Omental fat pad (tissue), 4 donors: Measurements from ENCODE around the gene XPC. TPM values are rescaled to one million over a fixed set of nuclear protein-coding genes. Genes with fewer than 3 reads are reported as not detected.
A peak's percentile ranks its signal among the peaks of the same experiment; 100 is the strongest.
"Not testable (repeated sequence)": the region's sequence is repeated elsewhere in the genome, so short reads cannot be mapped to it uniquely, and the experiment has no call there.

ENCODE experiments used
- ATAC-seq: fragments of 150-250 bp; one replicate; pipeline ENCODE4 v1.9.1; 2016; ENCODE audit warnings: mild to moderate bottlenecking, moderate library complexity; ENCODE audit not compliant: low FRiP score
- DNase-seq: peaks from one replicate; pipeline ENCODE4 v3.0.0-alpha.2; 2019; ENCODE audit warnings: low spot score
- total RNA-seq, 4 donors: library from RNA; depleted of rRNA; stranded (reverse); fragments of >200 nt; gene quantifications; one replicate each; pipeline ENCODE4 v1.1.0, GENCODE V29; 2016
- TF ChIP-seq, protein P1 (sequence below), 3 donors: fragments of 450-650 bp; IDR thresholded peaks; one replicate each; pipeline ENCODE4 v1.5.1; 2016 to 2017; ENCODE audit warnings: antibody characterized with exemption in 3 of 3, mild to moderate bottlenecking in 3 of 3, moderate library complexity in 2 of 3

The XPC gene
- 10 to 100 TPM; 26.5 to 47.8 (median 33.8) TPM for total RNA-seq

DNA sequence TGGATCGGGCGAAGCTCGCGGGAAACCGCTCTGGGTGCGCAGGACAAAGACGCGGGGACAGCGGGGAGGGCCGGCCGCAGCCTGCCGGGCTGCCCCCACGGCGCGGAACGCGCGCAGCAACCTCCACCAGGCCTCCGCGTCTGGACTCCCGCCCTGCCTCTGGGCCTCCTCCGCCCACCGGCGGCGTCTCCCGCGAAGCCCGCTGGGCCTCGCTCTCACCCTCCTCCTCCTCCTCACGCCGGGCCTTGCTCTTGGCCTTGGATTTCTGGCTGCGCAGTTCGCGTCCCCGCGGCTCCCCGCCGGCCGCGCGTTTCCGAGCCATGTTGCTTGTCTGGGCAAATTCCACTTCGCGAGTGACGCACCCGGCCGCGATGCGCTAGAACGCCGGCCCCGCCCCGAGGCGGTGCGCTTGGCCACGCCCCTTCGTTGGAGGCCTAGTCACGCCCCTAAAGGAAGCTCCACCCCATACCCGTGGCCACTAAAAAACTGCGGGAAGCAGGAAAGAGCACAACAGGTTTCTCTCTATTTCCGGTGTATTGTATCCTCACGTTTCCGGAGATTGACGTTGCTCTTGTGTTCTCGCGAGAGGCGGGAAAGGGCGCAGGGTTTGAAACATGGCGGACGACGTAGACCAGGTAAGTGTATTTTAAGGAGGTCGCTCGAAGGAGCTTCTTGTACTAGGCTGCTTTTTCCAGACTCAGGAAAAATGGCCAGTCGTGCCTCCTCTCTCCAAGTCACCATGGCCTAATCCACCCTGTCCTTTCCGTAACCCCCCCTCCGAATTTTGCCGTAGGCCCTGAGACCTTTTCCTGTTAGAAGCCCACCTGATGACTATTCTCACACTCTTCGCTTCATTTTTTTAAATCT is at the start of gene XPC, which contains the start of gene LSM3:
Gene XPC, minus strand, starts transcription at position 355 of the 867 bp plus-strand sequence. Its CDS starts 33 bp downstream, at position 322.
Gene LSM3, plus strand, starts transcription at position 571 of the 867 bp plus-strand sequence. Its CDS starts 44 bp downstream, at position 615.
- peak; percentile 100 for ATAC-seq
- TF ChIP-seq, protein P1, sequence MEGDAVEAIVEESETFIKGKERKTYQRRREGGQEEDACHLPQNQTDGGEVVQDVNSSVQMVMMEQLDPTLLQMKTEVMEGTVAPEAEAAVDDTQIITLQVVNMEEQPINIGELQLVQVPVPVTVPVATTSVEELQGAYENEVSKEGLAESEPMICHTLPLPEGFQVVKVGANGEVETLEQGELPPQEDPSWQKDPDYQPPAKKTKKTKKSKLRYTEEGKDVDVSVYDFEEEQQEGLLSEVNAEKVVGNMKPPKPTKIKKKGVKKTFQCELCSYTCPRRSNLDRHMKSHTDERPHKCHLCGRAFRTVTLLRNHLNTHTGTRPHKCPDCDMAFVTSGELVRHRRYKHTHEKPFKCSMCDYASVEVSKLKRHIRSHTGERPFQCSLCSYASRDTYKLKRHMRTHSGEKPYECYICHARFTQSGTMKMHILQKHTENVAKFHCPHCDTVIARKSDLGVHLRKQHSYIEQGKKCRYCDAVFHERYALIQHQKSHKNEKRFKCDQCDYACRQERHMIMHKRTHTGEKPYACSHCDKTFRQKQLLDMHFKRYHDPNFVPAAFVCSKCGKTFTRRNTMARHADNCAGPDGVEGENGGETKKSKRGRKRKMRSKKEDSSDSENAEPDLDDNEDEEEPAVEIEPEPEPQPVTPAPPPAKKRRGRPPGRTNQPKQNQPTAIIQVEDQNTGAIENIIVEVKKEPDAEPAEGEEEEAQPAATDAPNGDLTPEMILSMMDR (IDR thresholded peaks at IDR 0.05): no peak
- peak; percentile 97 for DNase-seq

DNA sequence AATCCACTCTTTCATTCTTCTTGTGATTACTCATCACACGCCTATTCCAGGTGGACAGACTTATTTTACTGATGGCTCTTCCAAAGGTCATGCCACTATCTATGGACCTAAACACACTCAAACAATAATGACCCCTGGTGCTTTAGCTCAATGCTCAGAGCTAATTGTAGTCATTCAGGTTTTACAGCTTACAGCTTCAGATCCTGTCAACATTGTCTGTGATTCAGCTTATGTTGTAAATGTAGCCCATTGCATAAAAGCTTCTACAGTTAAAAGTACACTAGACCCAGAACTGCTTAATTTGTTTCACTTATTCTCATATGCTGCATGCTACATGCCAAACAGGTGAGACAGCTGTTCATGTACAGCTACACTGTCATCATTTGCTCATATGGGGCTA is 49.5 kb upstream of the XPC start:
- ATAC-seq: no peak

DNA sequence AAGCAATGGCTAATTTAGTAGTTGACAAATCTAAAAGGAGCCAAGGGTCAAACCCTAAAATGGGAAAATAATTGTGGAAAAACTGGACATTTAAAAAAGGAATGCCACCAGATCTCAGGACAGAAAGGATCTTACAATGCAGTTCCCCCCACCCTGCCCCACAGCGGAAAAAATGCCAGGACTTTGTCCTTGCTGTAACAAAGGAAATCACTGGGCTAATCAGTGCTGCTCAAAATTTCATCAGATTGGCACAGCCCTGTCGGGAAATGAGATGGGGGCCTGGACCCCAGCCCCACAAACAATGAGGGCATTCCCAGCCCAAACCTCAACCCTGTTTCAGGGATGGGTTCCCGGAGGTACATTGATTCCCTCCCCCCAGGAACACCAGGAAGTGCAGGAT is 48.0 kb upstream of the XPC start:
- not testable (repeated sequence) for DNase-seq, ATAC-seq

More for the DNA sequence above, 49.5 kb upstream of the XPC start:
- TF ChIP-seq, protein P1 (IDR thresholded peaks at IDR 0.05): no peak
- no peak for DNase-seq

DNA sequence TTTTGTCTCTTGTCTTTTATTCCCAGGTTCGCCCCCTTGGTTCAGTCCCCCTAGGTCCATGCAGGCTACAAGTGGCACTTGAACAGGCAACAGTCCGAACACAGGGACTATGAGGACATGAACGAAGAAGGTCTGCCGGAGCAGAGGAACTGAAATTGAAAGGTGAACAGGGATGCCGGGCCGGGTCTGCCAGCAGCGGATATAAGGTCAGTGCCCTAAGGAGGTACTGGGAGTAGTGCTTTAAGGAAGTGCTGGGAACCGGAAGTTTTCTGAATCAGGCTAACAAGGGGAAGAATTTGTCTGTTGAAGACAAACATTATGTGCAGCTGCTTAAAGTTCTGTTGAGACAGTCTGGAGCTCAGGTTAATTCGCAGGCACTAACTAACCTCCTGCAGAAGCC is 47.0 kb upstream of the XPC start:
- ATAC-seq (no peak), DNase-seq (no peak)

DNA sequence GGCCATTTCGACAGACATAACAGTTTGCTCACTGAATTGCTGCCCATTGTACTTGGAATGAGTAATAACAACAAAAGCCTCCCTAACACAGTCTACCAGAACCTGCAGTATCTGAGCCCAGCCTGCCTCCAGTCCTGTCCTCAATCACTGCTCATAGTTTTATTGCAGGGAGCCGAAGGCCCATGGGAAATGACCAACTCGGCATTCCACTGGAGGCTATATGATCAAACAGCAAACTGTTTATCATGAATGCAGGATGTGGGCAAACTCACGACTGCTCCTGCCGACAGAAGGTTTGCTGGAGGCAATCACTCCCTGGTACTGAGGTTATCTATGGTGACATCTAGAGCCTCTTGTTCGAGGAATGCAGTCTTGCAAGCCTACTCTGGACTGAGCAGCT is 46.5 kb upstream of the XPC start:
- ATAC-seq (no peak), DNase-seq (no peak)
- TF ChIP-seq, protein P1 (IDR thresholded peaks at IDR 0.05): no peak

More for the DNA sequence above, 47.0 kb upstream of the XPC start:
- TF ChIP-seq, protein P1 (IDR thresholded peaks at IDR 0.05): no peak

DNA sequence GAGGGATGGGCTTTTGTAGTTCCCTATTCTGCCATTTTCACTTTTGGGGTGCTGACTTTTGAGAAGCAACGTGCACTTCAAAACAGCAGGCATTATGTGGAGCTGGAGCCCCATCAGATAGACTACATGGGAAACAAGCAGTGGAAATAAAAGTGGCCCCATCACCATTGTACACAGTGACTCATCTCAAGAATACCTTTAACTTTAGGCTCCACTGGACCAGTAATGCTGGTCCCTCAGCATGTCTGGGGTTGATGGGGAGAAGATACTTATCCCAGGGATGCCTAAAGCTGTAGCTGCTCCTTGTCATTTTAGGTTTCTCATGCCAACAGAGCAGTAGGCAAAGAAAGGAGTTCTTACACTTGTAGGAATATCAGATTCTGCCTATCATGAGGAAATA is 45.2 kb upstream of the XPC start:
- TF ChIP-seq, protein P1 (IDR thresholded peaks at IDR 0.05): no peak
- DNase-seq: no peak
- no peak for ATAC-seq

DNA sequence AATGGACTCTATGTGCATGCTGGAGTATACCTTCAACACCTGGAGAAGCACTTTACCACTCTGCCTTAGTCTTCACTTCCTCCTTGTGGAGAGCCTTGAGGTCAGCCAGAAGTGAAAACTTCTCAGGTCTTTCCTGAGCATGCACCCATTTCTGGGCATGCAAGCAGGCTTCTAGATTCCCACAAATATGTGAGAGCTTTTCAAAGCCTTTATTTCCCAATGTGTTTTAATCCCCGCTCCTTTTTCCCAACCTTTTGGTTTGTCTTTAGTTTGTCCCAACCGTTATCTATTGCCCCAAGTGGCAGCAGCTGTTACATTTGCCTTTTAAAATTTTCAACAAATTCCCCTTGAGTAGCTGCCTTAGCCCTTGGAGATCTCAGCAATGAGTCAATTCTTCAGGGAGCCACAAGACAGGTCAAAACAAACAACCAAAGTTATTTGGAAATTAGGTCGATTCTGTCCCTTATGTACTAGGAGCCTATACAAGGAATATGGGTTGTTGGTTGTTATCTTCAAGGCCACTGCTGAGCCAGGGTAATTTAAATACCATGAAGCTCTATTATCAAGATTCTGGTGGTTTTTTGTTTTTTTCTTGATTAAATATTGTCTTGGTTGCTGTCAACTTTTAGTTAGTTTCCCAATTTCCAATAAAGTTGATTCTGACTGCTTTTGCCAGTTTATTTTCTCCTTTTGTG is 44.6 kb upstream of the XPC start:
- TF ChIP-seq, protein P1 (IDR thresholded peaks at IDR 0.05): no peak
- DNase-seq (no peak), ATAC-seq (no peak)
